Hepatocyte (in vitro differentiated cells): ENCODE results near the gene ASPSCR1. TPM values are rescaled to one million over a fixed set of nuclear protein-coding genes. Genes with fewer than 3 reads are reported as not detected.
"Not testable (repeated sequence)": the region's sequence is repeated elsewhere in the genome, so short reads cannot be mapped to it uniquely, and the experiment has no call there.

ENCODE experiments used
- DNase-seq: peaks from one replicate; pipeline ENCODE4 v3.0.0-alpha.2; 2016; ENCODE audit warnings: low spot score
- H2AFZ ChIP-seq: fragments of 200-600 bp; sonication (generic); 2 replicates; pipeline ENCODE4 v1.6.0; 2016; ENCODE audit warnings: antibody characterized with exemption, mild to moderate bottlenecking
- H3K27ac ChIP-seq: fragments of 200-600 bp; sonication (generic); 2 replicates; pipeline ENCODE4 v1.5.1; 2016; ENCODE audit warnings: mild to moderate bottlenecking
- H3K27me3 ChIP-seq: fragments of 200-600 bp; sonication (generic); 2 replicates; pipeline ENCODE4 v1.6.1; 2016
- H3K36me3 ChIP-seq: fragments of 200-600 bp; sonication (generic); replicated peaks from 2 replicates; pipeline ENCODE4 v1.5.1; 2016; ENCODE audit warnings: low read depth; ENCODE audit not compliant: insufficient read depth
- H3K4me1 ChIP-seq: fragments of 200-600 bp; sonication (generic); 2 replicates; pipeline ENCODE4 v1.5.1; 2016; ENCODE audit warnings: mild to moderate bottlenecking, moderate library complexity; ENCODE audit not compliant: insufficient read depth
- H3K4me2 ChIP-seq: fragments of 200-600 bp; sonication (generic); 2 replicates; pipeline ENCODE4 v1.6.0; 2016
- H3K4me3 ChIP-seq: fragments of 200-600 bp; sonication (generic); 2 replicates; pipeline ENCODE4 v1.5.1; 2016; ENCODE audit warnings: mild to moderate bottlenecking
- H3K79me2 ChIP-seq: fragments of 200-600 bp; sonication (generic); 2 replicates; pipeline ENCODE4 v1.6.0; 2017; ENCODE audit warnings: mild to moderate bottlenecking
- H3K9me2 ChIP-seq: fragments of 200-600 bp; sonication (generic); replicated peaks from 2 replicates; pipeline ENCODE4 v1.6.0; 2017; ENCODE audit warnings: mild to moderate bottlenecking; ENCODE audit not compliant: insufficient read depth
- H3K9me3 ChIP-seq: fragments of 200-600 bp; sonication (generic); 2 replicates; pipeline ENCODE4 v1.5.1; 2016; ENCODE audit warnings: low read depth, mild to moderate bottlenecking
- H4K20me1 ChIP-seq: fragments of 200-600 bp; sonication (generic); 2 replicates; pipeline ENCODE4 v1.6.0; 2016; ENCODE audit warnings: mild to moderate bottlenecking; ENCODE audit not compliant: insufficient read depth, poor library complexity, severe bottlenecking
- EZH2 ChIP-seq: fragments of 200-600 bp; sonication (generic); IDR thresholded peaks from 2 replicates; pipeline ENCODE4 v1.6.1; 2016; ENCODE audit warnings: antibody characterized with exemption, mild to moderate bottlenecking, borderline replicate concordance
- EZH2phosphoT487 ChIP-seq: fragments of 200-600 bp; sonication (generic); IDR thresholded peaks from one replicate; pipeline ENCODE4 v1.6.1; 2018; ENCODE audit warnings: antibody characterized with exemption, mild to moderate bottlenecking, low read depth, moderate library complexity; ENCODE audit not compliant: unreplicated experiment, severe bottlenecking
- WGBS: methylation state at CpG from one replicate; pipeline ENCODE4 v1.1.6; 2016; ENCODE audit warnings: low lambda C conversion rate; ENCODE audit errors: missing lambda C conversion rate; 5-methylcytosine and 5-hydroxymethylcytosine counted together
- polyA plus RNA-seq: library from polyadenylated mRNA; unstranded; fragments of >200 nt; fragmentation: Nextera tagmentation; extraction: Ambion mirVana; gene quantifications from 2 replicates; pipeline ENCODE4 v1.2.1, GENCODE V29; 2016
- total RNA-seq: library from RNA; depleted of rRNA; stranded (reverse); fragments of >200 nt; gene quantifications from 2 replicates; pipeline ENCODE4 v1.2.3, GENCODE V29; 2014
- TF ChIP-seq, protein P1 (sequence below): fragments of 200-600 bp; sonication (generic); IDR thresholded peaks from 2 replicates; pipeline ENCODE4 v1.5.1; 2016; ENCODE audit warnings: antibody characterized with exemption, mild to moderate bottlenecking; ENCODE audit not compliant: poor library complexity

Gene ASPSCR1
- total and polyA plus RNA-seq, 2 experiments from 2014 or later = 28.4 to 45.9 TPM

DNA sequence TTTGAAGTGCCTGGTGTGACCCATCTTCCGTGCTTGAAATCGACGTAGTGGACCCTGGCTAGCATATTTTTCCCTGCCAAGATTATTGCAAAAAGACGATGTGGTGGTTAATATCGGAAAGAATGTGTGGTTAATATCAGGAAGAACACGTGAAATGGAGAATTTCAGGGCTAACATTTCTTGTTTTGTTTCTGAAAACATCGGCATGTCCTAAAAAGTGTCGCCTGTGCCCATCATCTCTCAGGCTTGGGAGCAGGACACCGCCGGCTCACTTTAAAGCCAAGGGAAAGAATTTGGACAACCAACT is 60.4 kb downstream of the ASPSCR1 start:
- TF ChIP-seq EZH2 = no peak
- TF ChIP-seq EZH2phosphoT487 = no peak
- TF ChIP-seq, protein P1, sequence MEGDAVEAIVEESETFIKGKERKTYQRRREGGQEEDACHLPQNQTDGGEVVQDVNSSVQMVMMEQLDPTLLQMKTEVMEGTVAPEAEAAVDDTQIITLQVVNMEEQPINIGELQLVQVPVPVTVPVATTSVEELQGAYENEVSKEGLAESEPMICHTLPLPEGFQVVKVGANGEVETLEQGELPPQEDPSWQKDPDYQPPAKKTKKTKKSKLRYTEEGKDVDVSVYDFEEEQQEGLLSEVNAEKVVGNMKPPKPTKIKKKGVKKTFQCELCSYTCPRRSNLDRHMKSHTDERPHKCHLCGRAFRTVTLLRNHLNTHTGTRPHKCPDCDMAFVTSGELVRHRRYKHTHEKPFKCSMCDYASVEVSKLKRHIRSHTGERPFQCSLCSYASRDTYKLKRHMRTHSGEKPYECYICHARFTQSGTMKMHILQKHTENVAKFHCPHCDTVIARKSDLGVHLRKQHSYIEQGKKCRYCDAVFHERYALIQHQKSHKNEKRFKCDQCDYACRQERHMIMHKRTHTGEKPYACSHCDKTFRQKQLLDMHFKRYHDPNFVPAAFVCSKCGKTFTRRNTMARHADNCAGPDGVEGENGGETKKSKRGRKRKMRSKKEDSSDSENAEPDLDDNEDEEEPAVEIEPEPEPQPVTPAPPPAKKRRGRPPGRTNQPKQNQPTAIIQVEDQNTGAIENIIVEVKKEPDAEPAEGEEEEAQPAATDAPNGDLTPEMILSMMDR = no peak

DNA sequence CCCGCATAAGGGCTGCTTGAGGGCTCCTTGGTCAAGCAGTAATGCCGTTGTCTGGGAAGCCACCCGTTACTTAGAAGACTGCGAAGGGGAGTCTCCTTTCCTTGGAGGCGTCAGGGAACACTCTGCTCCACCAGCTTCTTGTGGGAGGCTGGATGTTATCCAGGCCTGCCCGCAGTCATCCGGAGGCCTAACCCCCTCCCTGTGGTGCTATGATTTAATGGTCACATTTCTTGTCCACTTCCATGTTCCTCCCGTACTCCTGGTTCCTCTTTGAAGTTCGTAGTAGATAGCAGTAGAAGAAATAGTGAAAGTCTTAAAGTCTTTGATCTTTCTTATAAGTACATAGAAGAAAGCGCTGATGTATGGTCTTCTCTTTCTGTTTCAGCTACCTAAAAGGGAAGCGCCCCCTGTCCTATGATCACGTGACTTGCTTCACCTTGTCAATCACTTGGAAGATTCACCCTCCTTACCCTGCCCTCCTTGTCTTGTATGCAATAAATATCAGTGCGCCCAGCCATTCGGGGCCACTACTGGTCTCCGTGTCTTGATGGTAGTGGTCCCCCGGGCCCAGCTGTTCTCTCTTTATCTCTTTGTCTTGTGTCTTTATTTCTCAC is 61.5 kb downstream of the ASPSCR1 start:
- not testable (repeated sequence) for H4K20me1 ChIP-seq, H3K9me3 ChIP-seq, H3K27me3 ChIP-seq, H3K4me1 ChIP-seq, DNase-seq, H3K4me2 ChIP-seq, H3K4me3 ChIP-seq, H3K9me2 ChIP-seq, H3K36me3 ChIP-seq, H2AFZ ChIP-seq, H3K27ac ChIP-seq
- H3K79me2 ChIP-seq = peaks cover 11% of the 10 kb centered on the region
- WGBS = 91% methylated on average over 16 of the region's 16 CpGs

More for the DNA sequence above, 60.4 kb downstream of the ASPSCR1 start:
- no peaks in the 10 kb centered on the region for H4K20me1 ChIP-seq
- peak overlapping the region; percentile 98 for H3K4me2 ChIP-seq
- H3K27ac ChIP-seq = peak overlapping the region; percentile 77
- DNase-seq = no peak
- no peak overlapping the region for H3K4me3 ChIP-seq
- H3K27me3 ChIP-seq = no peaks in the 10 kb centered on the region
- H3K9me2 ChIP-seq = no peaks in the 10 kb centered on the region
- H3K36me3 ChIP-seq = no peaks in the 10 kb centered on the region
- no peaks in the 10 kb centered on the region for H3K9me3 ChIP-seq
- H3K79me2 ChIP-seq = peaks cover 11% of the 10 kb centered on the region
- 20% methylated on average over 10 of the region's 10 CpGs for WGBS
- H3K4me1 ChIP-seq = peaks cover 9% of the 10 kb centered on the region
- peak overlapping the region; percentile 16 for H2AFZ ChIP-seq

DNA sequence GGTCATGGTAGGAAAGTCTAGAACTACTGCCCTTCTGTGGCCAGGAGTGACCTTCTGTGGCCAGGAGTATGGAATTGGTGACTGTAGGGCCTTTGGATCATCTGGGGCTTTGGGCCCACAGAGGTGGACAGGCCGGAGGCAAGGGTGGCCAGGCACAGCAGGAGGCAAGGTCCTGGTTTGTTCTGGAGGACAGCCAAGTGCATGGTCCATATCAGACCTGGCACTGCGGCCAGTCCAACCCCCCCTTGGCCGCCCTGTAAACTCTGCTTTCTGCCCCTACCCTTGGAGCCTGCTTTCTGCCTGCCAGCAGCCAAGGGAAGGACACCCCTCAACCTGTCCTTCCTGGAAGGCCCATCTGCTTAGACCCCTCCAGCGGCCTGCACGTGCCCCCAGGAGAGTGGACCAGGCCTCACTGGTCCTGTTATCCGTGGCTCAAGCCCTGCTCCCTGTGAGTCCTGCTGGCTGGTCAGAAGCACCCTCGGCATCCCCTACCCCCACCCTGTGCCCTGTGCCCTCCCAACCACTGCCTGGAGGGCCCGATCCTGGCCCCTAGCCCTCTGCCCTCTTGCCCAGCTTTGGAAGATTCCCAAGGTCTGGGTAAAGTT is 62.4 kb downstream of the ASPSCR1 start:
- 97% methylated on average over 7 of the region's 8 CpGs for WGBS

DNA sequence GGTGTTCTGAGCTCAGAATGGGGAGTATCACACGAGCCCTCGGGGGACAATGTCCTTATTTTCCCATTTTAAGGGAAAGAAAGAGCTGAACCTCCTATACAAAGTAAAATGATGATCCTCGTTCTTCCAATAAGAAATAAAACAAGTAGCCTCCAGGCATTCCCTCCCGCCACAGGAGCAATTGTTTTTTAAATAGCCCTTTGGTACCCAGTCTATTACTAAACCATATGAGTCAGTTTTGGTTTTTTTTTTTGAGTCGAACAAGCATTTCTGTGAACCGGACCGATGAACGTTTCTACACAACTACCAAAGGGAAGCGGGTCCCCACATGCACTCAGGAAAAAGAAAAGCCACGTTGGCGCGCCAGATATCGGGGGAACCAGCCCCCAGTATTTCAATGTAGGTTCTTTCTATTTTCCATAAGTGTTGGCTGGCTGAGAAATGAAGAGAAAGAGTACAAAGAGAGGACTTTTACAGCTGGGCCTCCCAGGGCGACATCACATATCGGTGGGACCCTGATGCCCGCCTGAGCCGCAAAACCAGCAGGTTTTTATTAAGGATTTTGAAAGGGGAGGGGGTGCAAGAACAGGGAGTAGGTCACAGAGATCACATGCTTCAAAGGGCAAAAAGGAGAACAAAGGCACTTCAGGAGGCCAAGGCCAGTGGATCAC is 63.9 kb downstream of the ASPSCR1 start:
- Histone ChIP-seq H3K9me3 (no peaks in the 10 kb centered on the region), H2AFZ (no peak overlapping the region), H3K4me3 (no peak overlapping the region), H3K9me2 (no peaks in the 10 kb centered on the region), H3K27ac (no peak overlapping the region), H3K4me2 (no peak overlapping the region), H3K4me1 (peaks cover 5% of the 10 kb centered on the region), H3K27me3 (no peaks in the 10 kb centered on the region), H3K36me3 (no peaks in the 10 kb centered on the region), H3K79me2 (peaks cover 3% of the 10 kb centered on the region), H4K20me1 (no peaks in the 10 kb centered on the region)
- TF ChIP-seq, protein P1 = no peak
- TF ChIP-seq EZH2 (no peak), EZH2phosphoT487 (no peak)
- WGBS = 92% methylated on average over 17 of the region's 17 CpGs
- no peak for DNase-seq

More for the DNA sequence above, 62.4 kb downstream of the ASPSCR1 start:
- Histone ChIP-seq H2AFZ (no peak overlapping the region), H3K36me3 (no peaks in the 10 kb centered on the region), H3K9me3 (no peaks in the 10 kb centered on the region), H3K27ac (no peak overlapping the region), H4K20me1 (no peaks in the 10 kb centered on the region), H3K79me2 (peaks cover 11% of the 10 kb centered on the region), H3K4me1 (peaks cover 9% of the 10 kb centered on the region), H3K9me2 (no peaks in the 10 kb centered on the region), H3K4me3 (no peak overlapping the region), H3K4me2 (no peak overlapping the region), H3K27me3 (no peaks in the 10 kb centered on the region)
- no peak for DNase-seq
- TF ChIP-seq EZH2 = no peak
- TF ChIP-seq, protein P1 = no peak
